Endothelial cell of umbilical vein (primary cell): Measurements from ENCODE around the gene RPRM.

ENCODE experiments used
- POLR2A ChIP-seq: IDR thresholded peaks from 2 replicates; pipeline ENCODE4 v1.6.1; 2012; ENCODE audit warnings: low read depth, mild to moderate bottlenecking, control low read depth, low read length
- TF ChIP-seq, protein P1 (sequence below), 2 donors: IDR thresholded peaks; 1 replicate in 1 of 2; 2 replicates in 1 of 2; pipeline ENCODE4 v1.5.1; 2011; ENCODE audit warnings: low read length in 2 of 2, mild to moderate bottlenecking in 2 of 2, moderate library complexity in 2 of 2, control low read depth in 1 of 2, inconsistent platforms in 1 of 2, low read depth in 1 of 2; ENCODE audit not compliant: insufficient read depth in 1 of 2; ENCODE audit errors: extremely low read depth in 1 of 2

DNA sequence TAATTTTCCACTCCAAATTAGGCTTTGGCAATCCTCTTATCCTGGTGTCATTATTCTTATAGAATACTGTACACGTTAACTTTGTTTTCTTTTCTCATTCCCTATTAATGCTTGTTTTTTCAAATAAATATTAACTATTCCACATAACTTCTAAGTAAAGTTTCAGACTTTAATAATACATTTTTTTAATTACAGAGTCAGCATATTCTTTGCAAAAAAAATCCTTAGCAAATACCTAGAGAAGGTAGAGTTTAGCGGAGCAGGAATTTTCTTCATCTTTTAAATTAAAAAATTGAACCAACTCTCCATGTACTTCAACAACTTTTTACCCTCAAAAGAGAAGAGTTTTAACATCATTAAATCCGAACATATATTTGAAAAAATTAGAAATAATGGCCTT is 45.2 kb downstream of the RPRM start:
- no peak for TF ChIP-seq POLR2A
- TF ChIP-seq, protein P1, sequence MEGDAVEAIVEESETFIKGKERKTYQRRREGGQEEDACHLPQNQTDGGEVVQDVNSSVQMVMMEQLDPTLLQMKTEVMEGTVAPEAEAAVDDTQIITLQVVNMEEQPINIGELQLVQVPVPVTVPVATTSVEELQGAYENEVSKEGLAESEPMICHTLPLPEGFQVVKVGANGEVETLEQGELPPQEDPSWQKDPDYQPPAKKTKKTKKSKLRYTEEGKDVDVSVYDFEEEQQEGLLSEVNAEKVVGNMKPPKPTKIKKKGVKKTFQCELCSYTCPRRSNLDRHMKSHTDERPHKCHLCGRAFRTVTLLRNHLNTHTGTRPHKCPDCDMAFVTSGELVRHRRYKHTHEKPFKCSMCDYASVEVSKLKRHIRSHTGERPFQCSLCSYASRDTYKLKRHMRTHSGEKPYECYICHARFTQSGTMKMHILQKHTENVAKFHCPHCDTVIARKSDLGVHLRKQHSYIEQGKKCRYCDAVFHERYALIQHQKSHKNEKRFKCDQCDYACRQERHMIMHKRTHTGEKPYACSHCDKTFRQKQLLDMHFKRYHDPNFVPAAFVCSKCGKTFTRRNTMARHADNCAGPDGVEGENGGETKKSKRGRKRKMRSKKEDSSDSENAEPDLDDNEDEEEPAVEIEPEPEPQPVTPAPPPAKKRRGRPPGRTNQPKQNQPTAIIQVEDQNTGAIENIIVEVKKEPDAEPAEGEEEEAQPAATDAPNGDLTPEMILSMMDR (IDR thresholded peaks at IDR 0.05; ENCODE audit: extremely low read depth in 1 of 2, insufficient read depth in 1 of 2, low read depth in 1 of 2, low read length in 2 of 2): no peak
